DOHH2 (cell line): ENCODE measurements around the gene RSPH6A.

Source experiments
- H3F3A ChIP-seq: fragments of 200-600 bp; sonication (generic), shearing (Covaris generic); 2 replicates; pipeline ENCODE4 v1.6.0; 2016; ENCODE audit warnings: antibody characterized with exemption, mild to moderate bottlenecking; ENCODE audit not compliant: control insufficient read depth, insufficient read depth
- H3K27ac ChIP-seq: fragments of 200-600 bp; sonication (generic); 2 replicates; pipeline ENCODE4 v1.5.1; 2014; ENCODE audit warnings: low read depth, mild to moderate bottlenecking, low read length, moderate library complexity
- H3K27me3 ChIP-seq: fragments of 200-600 bp; sonication (generic); 2 replicates; pipeline ENCODE4 v1.6.1; 2014; ENCODE audit warnings: mild to moderate bottlenecking, low read length, mixed read lengths; ENCODE audit not compliant: control insufficient read depth
- H3K36me3 ChIP-seq: fragments of 200-600 bp; sonication (generic); 2 replicates; pipeline ENCODE4 v1.6.1; 2014; ENCODE audit warnings: mild to moderate bottlenecking, low read length, moderate library complexity, mixed read lengths; ENCODE audit not compliant: control insufficient read depth
- H3K4me1 ChIP-seq: fragments of 200-600 bp; sonication (generic); 2 replicates; pipeline ENCODE4 v1.6.1; 2014; ENCODE audit warnings: mild to moderate bottlenecking, low read length, mixed read lengths; ENCODE audit not compliant: control insufficient read depth
- H3K4me2 ChIP-seq: fragments of 200-600 bp; sonication (generic); 2 replicates; pipeline ENCODE4 v1.6.0; 2014; ENCODE audit warnings: mild to moderate bottlenecking, low read length, moderate library complexity
- H3K4me3 ChIP-seq: fragments of 200-600 bp; sonication (generic); 2 replicates; pipeline ENCODE4 v1.5.1; 2014; ENCODE audit warnings: mild to moderate bottlenecking, low read length, mixed read lengths
- H3K79me2 ChIP-seq: fragments of 200-600 bp; sonication (generic); 2 replicates; pipeline ENCODE4 v1.6.1; 2014; ENCODE audit warnings: mild to moderate bottlenecking, low read length, mixed read lengths; ENCODE audit not compliant: control insufficient read depth
- H3K9me2 ChIP-seq: fragments of 200-600 bp; sonication (generic); replicated peaks from 2 replicates; pipeline ENCODE4 v1.6.1; 2014; ENCODE audit warnings: mild to moderate bottlenecking, low read length, mixed read lengths; ENCODE audit not compliant: control insufficient read depth
- H3K9me3 ChIP-seq: fragments of 200-600 bp; sonication (generic); 2 replicates; pipeline ENCODE4 v1.6.1; 2014; ENCODE audit warnings: antibody characterized with exemption, low read length, mixed read lengths; ENCODE audit not compliant: control insufficient read depth, insufficient read depth
- H4K20me1 ChIP-seq: fragments of 200-600 bp; sonication (generic); 2 replicates; pipeline ENCODE4 v1.6.0; 2014; ENCODE audit warnings: low read depth, mild to moderate bottlenecking, antibody characterized with exemption, low read length, moderate library complexity; ENCODE audit not compliant: control insufficient read depth, insufficient read depth
- CTCF ChIP-seq: fragments of 200-600 bp; sonication (generic); IDR thresholded peaks from one replicate; pipeline ENCODE4 v1.5.1; 2014; ENCODE audit warnings: antibody characterized with exemption, mild to moderate bottlenecking, low read depth, low read length; ENCODE audit not compliant: poor library complexity, severe bottlenecking
- EZH2phosphoT487 ChIP-seq: fragments of 200-600 bp; sonication (generic); IDR thresholded peaks from 2 replicates; pipeline ENCODE4 v1.6.1; 2017; ENCODE audit warnings: borderline replicate concordance, mild to moderate bottlenecking, antibody characterized with exemption, low read length, moderate library complexity, mixed read lengths

Gene RSPH6A

GRCh38 chr19:45782162-45782691 lies 32.9 kb downstream of the RSPH6A start, which contains the start of gene DMPK:
TSS of gene DMPK (minus strand) at chr19:45782490. CDS start at chr19:45782352, 138 bp downstream.
- no peak for TF ChIP-seq EZH2phosphoT487
- TF ChIP-seq CTCF = no peak

GRCh38 chr19:45781214-45782161 lies 33.6 kb downstream of the RSPH6A start:
- Histone ChIP-seq H4K20me1 (peaks cover 18% of the 10 kb centered on the region), H3K9me2 (no peaks in the 10 kb centered on the region), H3K4me2 (no peak overlapping the region), H3K36me3 (peaks cover 29% of the 10 kb centered on the region; the same call in 1 of the 2 replicates), H3K4me1 (peaks cover 19% of the 10 kb centered on the region), H3K4me3 (no peak overlapping the region), H3K79me2 (no peaks in the 10 kb centered on the region), H3K27me3 (no peaks in the 10 kb centered on the region), H3K27ac (no peak overlapping the region), H3F3A (peaks cover 5% of the 10 kb centered on the region; the same call in 1 of the 2 replicates), H3K9me3 (no peaks in the 10 kb centered on the region)
- TF ChIP-seq EZH2phosphoT487 (no peak), CTCF (no peak)

More at GRCh38 chr19:45782162-45782691, 32.9 kb downstream of the RSPH6A start, which contains the start of gene DMPK:
- no peak within 1 kb of the TSS for H3K4me3 ChIP-seq
- no peak within 1 kb of the TSS for H3K27ac ChIP-seq
- peaks cover 19% of the 10 kb centered on the region for H3K4me1 ChIP-seq
- no peak within 1 kb of the TSS for H3K4me2 ChIP-seq
- H3K9me2 ChIP-seq = no peaks in the 10 kb centered on the region
- H4K20me1 ChIP-seq = peaks cover 18% of the 10 kb centered on the region
- peaks cover 30% of the 10 kb centered on the region; the same call in 1 of the 2 replicates for H3K36me3 ChIP-seq
- no peaks in the 10 kb centered on the region for H3K9me3 ChIP-seq
- no peaks in the 10 kb centered on the region for H3K79me2 ChIP-seq
- no peaks in the 10 kb centered on the region for H3K27me3 ChIP-seq
- H3F3A ChIP-seq = peaks cover 5% of the 10 kb centered on the region; the same call in 1 of the 2 replicates

- H3K27ac ChIP-seq = no peak overlapping the region
- H3K4me1 ChIP-seq = peaks cover 19% of the 10 kb centered on the region
- TF ChIP-seq EZH2phosphoT487 = no peak
- no peak for TF ChIP-seq CTCF
- peaks cover 5% of the 10 kb centered on the region; the same call in 1 of the 2 replicates for H3F3A ChIP-seq
- H3K4me2 ChIP-seq = no peak overlapping the region
- H3K9me2 ChIP-seq = no peaks in the 10 kb centered on the region
- H3K9me3 ChIP-seq = no peaks in the 10 kb centered on the region
- no peak overlapping the region for H3K4me3 ChIP-seq
- H4K20me1 ChIP-seq = peaks cover 18% of the 10 kb centered on the region
- no peaks in the 10 kb centered on the region for H3K79me2 ChIP-seq
- H3K36me3 ChIP-seq = peaks cover 25% of the 10 kb centered on the region; the same call in 1 of the 2 replicates
- H3K27me3 ChIP-seq = no peaks in the 10 kb centered on the region
Measured at GRCh38 chr19:45780448-45781213, 34.5 kb downstream of the RSPH6A start.
